Sigmoid colon (tissue), 7 donors: ENCODE measurements around the gene HES2. TPM values are rescaled to one million over a fixed set of nuclear protein-coding genes. Genes with fewer than 3 reads are reported as not detected.
"Not testable (repeated sequence)": the region's sequence is repeated elsewhere in the genome, so short reads cannot be mapped to it uniquely, and the experiment has no call there.

Experiments
- DNase-seq: peaks from one replicate; pipeline ENCODE4 v3.0.0-alpha.2; 2019
- H3K27ac ChIP-seq, 4 donors: fragments of 200-600 bp; sonication (generic); one replicate each; pipeline ENCODE4 v1.5.1; 2016 to 2019; ENCODE audit warnings: mild to moderate bottlenecking in 1 of 4
- H3K27me3 ChIP-seq, 3 donors: fragments of 200-600 bp; sonication (generic); one replicate each; pipeline ENCODE4 v1.5.1; 2019; ENCODE audit warnings: mild to moderate bottlenecking in 1 of 3
- H3K36me3 ChIP-seq, 4 donors: fragments of 200-600 bp; sonication (generic); one replicate each; pipeline ENCODE4 v1.5.1; 2016 to 2019
- H3K4me1 ChIP-seq, 4 donors: fragments of 200-600 bp; sonication (generic); one replicate each; pipeline ENCODE4 v1.5.1; 2017 to 2019
- H3K4me3 ChIP-seq, 4 donors: fragments of 200-600 bp; sonication (generic); one replicate each; pipeline ENCODE4 v1.5.1; 2017 to 2019; ENCODE audit warnings: mild to moderate bottlenecking in 2 of 4, moderate library complexity in 1 of 4
- H3K9me3 ChIP-seq, 4 donors: fragments of 200-600 bp in 3 of 4; sonication (generic) in 3 of 4; one replicate each; pipeline versions ENCODE4 v1.5.1 to v1.6.1; 2013 to 2019
- CTCF ChIP-seq, 4 experiments: fragments of 450-650 bp in 3 of 4; fragments of 200-600 bp in 1 of 4; IDR thresholded peaks; one replicate each; pipeline ENCODE4 v1.5.1; 2016 to 2019; ENCODE audit warnings: antibody characterized with exemption in 4 of 4, mild to moderate bottlenecking in 3 of 4, moderate library complexity in 2 of 4
- EP300 ChIP-seq, 4 donors: sonication (generic); formaldehyde crosslinking; IDR thresholded peaks; one replicate each; pipeline ENCODE4 v1.6.1; 2017; ENCODE audit warnings: antibody characterized with exemption in 4 of 4
- POLR2A ChIP-seq, 2 donors: fragments of 450-650 bp; IDR thresholded peaks; one replicate each; pipeline ENCODE4 v1.6.1; 2016; ENCODE audit warnings: antibody characterized with exemption in 2 of 2, mild to moderate bottlenecking in 2 of 2, moderate library complexity in 2 of 2
- POLR2AphosphoS5 ChIP-seq, 4 donors: sonication (generic); formaldehyde crosslinking; IDR thresholded peaks; one replicate each; pipeline ENCODE4 v1.6.1; 2017; ENCODE audit warnings: antibody characterized with exemption in 4 of 4
- WGBS, 2 donors: extraction: QIAGEN DNeasy Blood & Tissue Kit; methylation state at CpG; one replicate each; pipeline ENCODE4 v1.1.7; 2013; 5-methylcytosine and 5-hydroxymethylcytosine counted together
- intact Hi-C: fragments of 100-400 bp; cut with DNase I; formaldehyde crosslinking; loops from one replicate; pipeline ENCODE4 v1.15.1; 2023
- polyA plus RNA-seq, 3 donors: library from polyadenylated mRNA; stranded (reverse); fragments of 200-250 nt; gene quantifications; one replicate each; pipeline ENCODE4 v1.2.3, GENCODE V29; 2013
- total RNA-seq, 4 donors: library from RNA; depleted of rRNA; stranded (reverse); fragments of >200 nt; gene quantifications; one replicate each; pipeline ENCODE4 v1.1.0, GENCODE V29; 2016
- donor health status: healthy with polysubstance abuse.
- donor health status: Bipolar disorder and iron deficiency.
- donor health status: healthy.

Gene HES2
- total and polyA plus RNA-seq, 7 donors, result 10.7 to 27.0 (median 19.9) TPM; not detected in 4

GRCh38 chr1:6461051-6461530 is 41.4 kb upstream of the HES2 start:
- peak overlapping the region in 1 of 4 donors; percentile 4 for H3K27ac ChIP-seq
- H3K9me3 ChIP-seq, result no peaks in the 10 kb centered on the region
- intact Hi-C loops, result no loop called here
- peaks cover 0 to 10% (median 0%) of the 10 kb centered on the region in 4 donors for H3K4me1 ChIP-seq
- peaks cover 18 to 88% (median 44%) of the 10 kb centered on the region in 3 donors for H3K27me3 ChIP-seq
- no peak for DNase-seq
- H3K4me3 ChIP-seq, result peak overlapping the region in 3 of 4 donors; percentile 11 to 28 (median 25)
- WGBS, 2 donors, result 84 to 90% methylated on average over 40 of the region's 40 CpGs
- H3K36me3 ChIP-seq, result no peaks in the 10 kb centered on the region
- TF ChIP-seq POLR2A (IDR thresholded peaks at IDR 0.05) (no peak), CTCF (IDR thresholded peaks at IDR 0.05) (no peak), POLR2AphosphoS5 (IDR thresholded peaks at IDR 0.05) (no peak), EP300 (IDR thresholded peaks at IDR 0.05) (no peak)

DNA sequence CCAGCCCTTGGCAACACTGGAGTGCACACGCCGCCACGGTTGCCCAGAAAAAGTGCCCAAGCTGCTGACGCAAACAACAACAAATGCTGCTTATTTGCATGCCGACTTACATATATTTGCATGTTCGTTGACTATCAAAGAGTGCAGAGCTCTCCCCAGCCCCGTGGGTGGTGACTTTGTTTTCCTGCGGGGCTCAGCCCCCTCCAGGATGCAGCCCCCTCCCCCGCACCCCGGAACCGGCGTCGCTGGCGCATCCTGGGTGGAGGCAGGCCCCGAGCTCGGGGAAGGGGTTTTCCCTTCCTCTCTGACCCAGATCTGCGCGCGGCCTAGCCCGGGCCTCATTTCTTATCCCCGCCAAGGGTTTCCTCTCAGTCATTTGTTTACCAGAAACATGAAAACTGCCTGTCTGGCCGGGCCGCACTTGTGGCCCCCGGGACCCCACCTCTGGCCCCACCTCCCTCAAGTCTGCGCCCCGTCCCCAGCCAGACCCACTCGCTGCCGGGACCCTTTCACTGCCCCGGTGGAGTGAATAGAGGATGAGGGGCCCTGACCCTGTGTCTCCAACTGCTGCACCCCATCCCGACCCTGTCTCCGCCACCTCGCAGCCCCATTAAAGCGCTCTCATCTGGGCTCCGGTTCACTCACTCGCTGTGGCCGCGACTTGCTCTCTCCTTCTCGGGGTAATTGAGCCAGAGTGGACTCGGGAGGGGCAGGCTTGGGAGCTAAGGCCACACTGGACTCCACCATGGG is 40.8 kb upstream of the HES2 start:
- Histone ChIP-seq H3K27me3 (peaks cover 13 to 88% (median 43%) of the 10 kb centered on the region in 3 donors), H3K36me3 (no peaks in the 10 kb centered on the region), H3K27ac (peak overlapping the region in 1 of 4 donors; percentile 4), H3K9me3 (no peaks in the 10 kb centered on the region), H3K4me1 (peaks cover 0 to 10% (median 0%) of the 10 kb centered on the region in 4 donors), H3K4me3 (peak overlapping the region in 3 of 4 donors; percentile 11 to 28 (median 25))
- TF ChIP-seq POLR2AphosphoS5 (IDR thresholded peaks at IDR 0.05) (no peak), EP300 (IDR thresholded peaks at IDR 0.05) (no peak), POLR2A (IDR thresholded peaks at IDR 0.05) (no peak), CTCF (IDR thresholded peaks at IDR 0.05) (no peak)
- DNase-seq, result no peak
- WGBS, 2 donors, result 42 to 74% methylated on average over 39 of the region's 39 CpGs
- intact Hi-C loops, result no loop called here

GRCh38 chr1:6459850-6460265 is 40.1 kb upstream of the HES2 start:
- Histone ChIP-seq H3K4me1 (peaks cover 0 to 15% (median 2%) of the 10 kb centered on the region in 4 donors), H3K27ac (no peak overlapping the region)

DNA sequence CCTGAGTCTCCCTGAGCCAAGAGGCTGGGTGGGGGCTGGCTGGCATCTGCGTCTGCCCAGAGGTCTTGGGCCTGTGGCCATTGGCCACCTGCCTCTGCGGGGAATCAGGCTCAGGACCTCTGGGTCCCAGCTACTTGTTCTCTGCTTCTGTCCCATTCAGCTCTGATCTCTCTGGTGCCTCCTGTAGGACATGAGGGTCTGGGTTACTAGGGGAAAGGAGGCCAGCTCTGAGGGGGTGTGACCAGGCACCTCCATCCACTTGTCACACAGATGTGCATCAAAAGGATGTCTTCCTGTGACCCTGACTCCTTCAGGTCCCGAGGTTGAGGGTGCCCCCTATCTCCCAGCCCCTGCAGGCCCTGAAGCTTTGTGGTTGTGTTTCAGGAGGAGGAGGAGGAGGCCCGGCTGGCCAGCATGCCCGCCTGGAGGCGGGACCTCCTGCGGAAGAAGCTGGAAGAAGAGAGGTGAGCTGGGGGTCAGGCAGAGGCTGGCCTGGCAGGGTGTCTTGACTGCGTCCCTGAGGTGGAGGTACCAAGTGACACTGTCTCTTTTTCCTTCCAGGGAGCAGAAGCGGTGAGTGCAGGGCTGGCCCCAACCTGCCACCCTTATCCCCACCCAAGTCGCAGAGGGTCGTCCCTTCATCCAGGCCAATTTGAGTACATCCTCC is 37.2 kb upstream of the HES2 start:
- TF ChIP-seq CTCF (IDR thresholded peaks at IDR 0.05) (no peak), EP300 (IDR thresholded peaks at IDR 0.05) (no peak), POLR2A (IDR thresholded peaks at IDR 0.05) (no peak), POLR2AphosphoS5 (IDR thresholded peaks at IDR 0.05) (no peak)
- intact Hi-C loops, result no loop called here

More at GRCh38 chr1:6459850-6460265, 40.1 kb upstream of the HES2 start:
- no peak for DNase-seq
- TF ChIP-seq POLR2AphosphoS5 (IDR thresholded peaks at IDR 0.05) (no peak), CTCF (IDR thresholded peaks at IDR 0.05) (no peak), POLR2A (IDR thresholded peaks at IDR 0.05) (no peak), EP300 (IDR thresholded peaks at IDR 0.05) (no peak)
- H3K36me3 ChIP-seq, result no peaks in the 10 kb centered on the region
- H3K4me3 ChIP-seq, result peak overlapping the region in 3 of 4 donors; percentile 11 to 28 (median 25)
- no peaks in the 10 kb centered on the region for H3K9me3 ChIP-seq
- intact Hi-C loops, result no loop called here
- H3K27me3 ChIP-seq, result peaks cover 15 to 88% (median 44%) of the 10 kb centered on the region in 3 donors
- 32 to 73% methylated on average over 18 of the region's 18 CpGs for WGBS, 2 donors

GRCh38 chr1:6455752-6456520 is 36.2 kb upstream of the HES2 start:
- 54 to 83% methylated on average over 58 of the region's 58 CpGs for WGBS, 2 donors
- H3K9me3 ChIP-seq, intact Hi-C loops, DNase-seq, H3K4me3 ChIP-seq, H3K27ac ChIP-seq, H3K36me3 ChIP-seq: not testable (repeated sequence)
- Histone ChIP-seq H3K4me1 (peaks cover 0 to 25% (median 2%) of the 10 kb centered on the region in 4 donors), H3K27me3 (peaks cover 17 to 95% (median 56%) of the 10 kb centered on the region in 3 donors)

More for the DNA sequence above, 37.2 kb upstream of the HES2 start:
- Histone ChIP-seq H3K27me3 (peaks cover 17 to 95% (median 56%) of the 10 kb centered on the region in 3 donors), H3K4me3 (no peak overlapping the region), H3K4me1 (peaks cover 0 to 25% (median 2%) of the 10 kb centered on the region in 4 donors), H3K27ac (no peak overlapping the region), H3K36me3 (no peaks in the 10 kb centered on the region), H3K9me3 (no peaks in the 10 kb centered on the region)
- DNase-seq, result no peak
- WGBS, 2 donors, result 86% methylated on average over 11 of the region's 11 CpGs
